ENCODE results near the gene KRT8. TPM values are rescaled to one million over a fixed set of nuclear protein-coding genes. Genes with fewer than 3 reads are reported as not detected.
A peak's percentile ranks its signal among the peaks of the same experiment; 100 is the strongest.

KRT8 gene
- total RNA-seq, 1 donor: 5.4 TPM

- H3K4me3 ChIP-seq (ENCODE audit: low read depth, low read length): no peak within 1 kb of the TSS
- no peak for DNase-seq (ENCODE audit: low read depth)
- no peak for TF ChIP-seq CTCF (IDR thresholded peaks at IDR 0.05; ENCODE audit: insufficient read depth, low read length)
Observed at GRCh38 chr12:52848661-52849255, 56.1 kb downstream of the KRT8 start, which contains the start of gene KRT78. KRT78 (minus strand) TSS chr12:52848994; CDS start chr12:52848930, 64 bp downstream.

- no peak overlapping the region for H3K4me3 ChIP-seq (ENCODE audit: low read depth, low read length)
- no peak for TF ChIP-seq CTCF (IDR thresholded peaks at IDR 0.05; ENCODE audit: insufficient read depth, low read length)
- peak; percentile 22 for DNase-seq (ENCODE audit: low read depth)
Observed at GRCh38 chr12:52847335-52848102, 57.4 kb downstream of the KRT8 start.

Other genes starting within 250 kb of the KRT8 start
- gene KRT1, start 224.7 kb downstream of the KRT8 start, total RNA-seq (ENCODE audit: low replicate concordance): not detected in 2 replicates
- gene KRT77, start 201.6 kb downstream of the KRT8 start, total RNA-seq (ENCODE audit: low replicate concordance): not detected in 2 replicates
- not detected in 2 replicates for gene KRT76, start 127.7 kb downstream of the KRT8 start, total RNA-seq (ENCODE audit: low replicate concordance)
- not detected in 2 replicates for gene KRT3, start 109.0 kb downstream of the KRT8 start, total RNA-seq (ENCODE audit: low replicate concordance)
- not detected in 2 replicates for gene KRT4, start 91.0 kb downstream of the KRT8 start, total RNA-seq (ENCODE audit: low replicate concordance)
- not detected in 2 replicates for gene KRT79, start 70.8 kb downstream of the KRT8 start, total RNA-seq (ENCODE audit: low replicate concordance)
- gene KRT78, start 56.1 kb downstream of the KRT8 start, total RNA-seq (ENCODE audit: low replicate concordance): not detected in 2 replicates
- gene KRT18, start 44.0 kb upstream of the KRT8 start, total RNA-seq (ENCODE audit: low replicate concordance): 26.8 and 188 TPM in 2 replicates
- gene EIF4B, start 101.4 kb upstream of the KRT8 start, total RNA-seq (ENCODE audit: low replicate concordance): 1,016 and 1,876 TPM in 2 replicates
- gene TNS2, start 145.0 kb upstream of the KRT8 start, total RNA-seq (ENCODE audit: low replicate concordance): 60.5 and 77.4 TPM in 2 replicates
- 27.1 and 33.0 TPM in 2 replicates for gene SPRYD3, start 174.3 kb upstream of the KRT8 start, total RNA-seq (ENCODE audit: low replicate concordance)
- 723 and 2,626 TPM in 2 replicates for gene IGFBP6, start 192.6 kb upstream of the KRT8 start, total RNA-seq (ENCODE audit: low replicate concordance)
- 0.09 TPM in 1 of 2 replicates, not detected in the other for gene SOAT2, start 198.4 kb upstream of the KRT8 start, total RNA-seq (ENCODE audit: low replicate concordance)